PC-3 (cell line): Measurements from ENCODE around the gene SAA4. TPM values are rescaled to one million over a fixed set of nuclear protein-coding genes. Genes with fewer than 3 reads are reported as not detected.
"Not testable (repeated sequence)": the region's sequence is repeated elsewhere in the genome, so short reads cannot be mapped to it uniquely, and the experiment has no call there.

ENCODE experiments used
- ATAC-seq: fragments of 200-7000 bp; cut with Tn5 transposase; 2 replicates; pipeline ENCODE4 v1.9.1; 2020; ENCODE audit warnings: mild to moderate bottlenecking, moderate library complexity
- BruUV-seq: library from RNA; stranded (reverse); fragments of 400-500 nt; replicated peaks from 2 replicates; lab custom pipeline; 2021; lab: Mats Ljungman, UMichigan
- CTCF ChIA-PET: fragments of 300-600 bp; sonication (Branson Sonifier 250); formaldehyde crosslinking; loops from one replicate; lab custom pipeline; 2022; ENCODE audit warnings: antibody characterized with exemption; lab: Charles Lee
- POLR2A ChIA-PET: fragments of 300-600 bp; sonication (Branson Sonifier 250); formaldehyde crosslinking; loops from one replicate; lab custom pipeline; 2022; ENCODE audit warnings: antibody characterized with exemption; ENCODE audit not compliant: unreplicated experiment; lab: Charles Lee
- DNase-seq: peaks from one replicate; pipeline ENCODE4 v3.0.0-alpha.2; 2015
- H2AFZ ChIP-seq: fragments of 300-600 bp; sonication (generic); 2 replicates; pipeline ENCODE4 v1.6.0; 2016; ENCODE audit warnings: antibody characterized with exemption, low read length
- H3F3A ChIP-seq: fragments of 300-600 bp; sonication (generic); one replicate; pipeline ENCODE4 v1.6.0; 2017; ENCODE audit warnings: antibody characterized with exemption, low read length, control low read depth, mild to moderate bottlenecking; ENCODE audit not compliant: unreplicated experiment
- H3K27ac ChIP-seq: fragments of 300-600 bp; sonication (generic); 2 replicates; pipeline ENCODE4 v1.5.1; 2016; ENCODE audit warnings: mild to moderate bottlenecking, low read length
- H3K27me3 ChIP-seq: fragments of 300-600 bp; sonication (generic); 2 replicates; pipeline ENCODE4 v1.6.1; 2016; ENCODE audit warnings: low read length, mixed read lengths
- H3K36me3 ChIP-seq: fragments of 300-600 bp; sonication (generic); 2 replicates; pipeline ENCODE4 v1.6.1; 2016; ENCODE audit warnings: low read depth, mixed run types, low read length, mixed read lengths
- H3K4me1 ChIP-seq: fragments of 300-600 bp; sonication (generic); 2 replicates; pipeline ENCODE4 v1.5.1; 2016; ENCODE audit warnings: low read length; ENCODE audit not compliant: insufficient read depth
- H3K4me2 ChIP-seq: fragments of 300-600 bp; sonication (generic); 2 replicates; pipeline ENCODE4 v1.6.0; 2016; ENCODE audit warnings: low read length
- H3K4me3 ChIP-seq: fragments of 300-600 bp; sonication (generic); 2 replicates; pipeline ENCODE4 v1.5.1; 2016; ENCODE audit warnings: mild to moderate bottlenecking, low read length, mixed read lengths
- H3K79me2 ChIP-seq: fragments of 300-600 bp; sonication (generic); 2 replicates; pipeline ENCODE4 v1.6.1; 2017; ENCODE audit warnings: low read length, mixed read lengths
- H3K9ac ChIP-seq: fragments of 300-600 bp; sonication (generic); 2 replicates; pipeline ENCODE4 v1.6.0; 2016; ENCODE audit warnings: mild to moderate bottlenecking, low read length
- H3K9me2 ChIP-seq: fragments of 300-600 bp; sonication (generic); replicated peaks from 2 replicates; pipeline ENCODE4 v1.6.1; 2016; ENCODE audit warnings: mixed run types, low read length, mixed read lengths
- H3K9me3 ChIP-seq: fragments of 300-600 bp; sonication (generic); 2 replicates; pipeline ENCODE4 v1.6.1; 2016; ENCODE audit warnings: low read length, mixed read lengths
- H4K20me1 ChIP-seq: fragments of 300-600 bp; sonication (generic); 2 replicates; pipeline ENCODE4 v1.6.1; 2016; ENCODE audit warnings: low read length, mixed read lengths
- EZH2 ChIP-seq: fragments of 300-600 bp; sonication (generic); IDR thresholded peaks from one replicate; pipeline ENCODE4 v1.6.1; 2017; ENCODE audit warnings: antibody characterized with exemption, mild to moderate bottlenecking, low read length; ENCODE audit not compliant: unreplicated experiment
- EZH2phosphoT487 ChIP-seq: fragments of 300-600 bp; sonication (generic); IDR thresholded peaks from 2 replicates; pipeline ENCODE4 v1.6.1; 2018; ENCODE audit warnings: mild to moderate bottlenecking, antibody characterized with exemption, low read length, borderline replicate concordance
- intact Hi-C: fragments of 100-400 bp; cut with micrococcal nuclease; formaldehyde crosslinking; loops from 2 replicates; pipeline ENCODE4 v1.9.0; 2023
- total RNA-seq: library from RNA; depleted of rRNA; stranded (reverse); fragments of >200 nt; gene quantifications from 2 replicates; pipeline ENCODE4 v1.2.3, GENCODE V29; 2014
- TF ChIP-seq, protein P1 (sequence below): fragments of 300-600 bp; sonication (generic); conservative IDR thresholded peaks from 2 replicates; pipeline ENCODE4 v1.5.1; 2017; ENCODE audit warnings: antibody characterized with exemption, low read depth, mild to moderate bottlenecking, low read length

The SAA4 gene
- total RNA-seq, 1 experiment from 2014 or later = not detected

DNA sequence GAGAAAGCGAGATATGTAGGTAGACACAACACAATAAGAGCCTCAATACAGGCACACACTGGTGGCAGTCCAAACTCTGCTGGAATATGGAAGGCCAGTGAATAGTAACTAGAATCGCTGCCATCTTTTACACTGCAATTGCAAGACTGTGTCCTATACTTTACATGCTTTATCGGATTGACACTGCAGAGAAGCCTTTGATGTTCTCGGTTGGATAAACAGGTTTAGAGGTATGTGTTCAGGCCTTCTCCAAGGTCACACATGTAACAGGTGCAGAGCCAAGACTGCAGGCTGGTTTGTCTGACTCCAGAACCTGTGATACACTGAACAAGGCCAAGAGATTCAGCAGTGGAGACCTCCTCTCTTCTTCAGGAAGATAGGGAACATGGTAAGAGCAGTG lies 34.6 kb upstream of the SAA4 start:
- CTCF ChIA-PET = no interaction called here
- no peak overlapping the region for H3K27ac ChIP-seq
- POLR2A ChIA-PET = no interaction called here
- no peak overlapping the region for H3K4me3 ChIP-seq
- H3K9me2 ChIP-seq = no peaks in the 10 kb centered on the region
- intact Hi-C loops = no loop called here
- no peaks in the 10 kb centered on the region for H3K36me3 ChIP-seq
- no peaks in the 10 kb centered on the region for H3K4me1 ChIP-seq
- no peaks in the 10 kb centered on the region for H3K79me2 ChIP-seq
- no peaks in the 10 kb centered on the region for H3K9me3 ChIP-seq
- H3F3A ChIP-seq = no peaks in the 10 kb centered on the region
- TF ChIP-seq, protein P1, sequence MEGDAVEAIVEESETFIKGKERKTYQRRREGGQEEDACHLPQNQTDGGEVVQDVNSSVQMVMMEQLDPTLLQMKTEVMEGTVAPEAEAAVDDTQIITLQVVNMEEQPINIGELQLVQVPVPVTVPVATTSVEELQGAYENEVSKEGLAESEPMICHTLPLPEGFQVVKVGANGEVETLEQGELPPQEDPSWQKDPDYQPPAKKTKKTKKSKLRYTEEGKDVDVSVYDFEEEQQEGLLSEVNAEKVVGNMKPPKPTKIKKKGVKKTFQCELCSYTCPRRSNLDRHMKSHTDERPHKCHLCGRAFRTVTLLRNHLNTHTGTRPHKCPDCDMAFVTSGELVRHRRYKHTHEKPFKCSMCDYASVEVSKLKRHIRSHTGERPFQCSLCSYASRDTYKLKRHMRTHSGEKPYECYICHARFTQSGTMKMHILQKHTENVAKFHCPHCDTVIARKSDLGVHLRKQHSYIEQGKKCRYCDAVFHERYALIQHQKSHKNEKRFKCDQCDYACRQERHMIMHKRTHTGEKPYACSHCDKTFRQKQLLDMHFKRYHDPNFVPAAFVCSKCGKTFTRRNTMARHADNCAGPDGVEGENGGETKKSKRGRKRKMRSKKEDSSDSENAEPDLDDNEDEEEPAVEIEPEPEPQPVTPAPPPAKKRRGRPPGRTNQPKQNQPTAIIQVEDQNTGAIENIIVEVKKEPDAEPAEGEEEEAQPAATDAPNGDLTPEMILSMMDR = no peak
- TF ChIP-seq EZH2phosphoT487 (no peak), EZH2 (no peak)
- H4K20me1 ChIP-seq = no peaks in the 10 kb centered on the region
- BruUV-seq = no TSS peak
- H3K27me3 ChIP-seq = no peaks in the 10 kb centered on the region
- no peak overlapping the region for H3K9ac ChIP-seq
- ATAC-seq = no peak
- H2AFZ ChIP-seq = no peak overlapping the region
- DNase-seq = no peak
- no peak overlapping the region for H3K4me2 ChIP-seq

DNA sequence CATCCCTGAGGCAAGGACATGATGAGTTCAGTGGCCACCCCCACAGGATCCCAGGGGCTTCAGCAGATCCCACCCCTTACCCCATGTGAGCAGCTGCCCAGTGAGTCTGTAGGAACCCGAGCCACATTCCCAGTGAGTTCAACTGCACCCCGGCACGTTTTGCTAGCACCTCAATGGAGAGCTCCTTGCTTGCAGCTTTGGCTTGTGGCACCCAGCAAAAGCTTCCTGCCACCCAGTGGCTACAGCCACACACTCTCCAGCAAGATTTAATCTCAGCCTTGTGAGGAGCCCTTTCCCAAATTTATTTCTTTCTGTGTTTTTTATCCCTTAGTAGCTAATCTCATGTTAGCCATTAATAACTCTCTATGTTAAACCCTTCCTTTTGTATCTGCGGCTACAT lies 33.5 kb upstream of the SAA4 start:
- Histone ChIP-seq H3K9me2 (no peaks in the 10 kb centered on the region), H2AFZ (no peak overlapping the region), H3K27ac (no peak overlapping the region), H3F3A (no peaks in the 10 kb centered on the region), H3K9ac (no peak overlapping the region), H3K27me3 (no peaks in the 10 kb centered on the region), H4K20me1 (no peaks in the 10 kb centered on the region), H3K79me2 (no peaks in the 10 kb centered on the region), H3K4me3 (no peak overlapping the region), H3K4me1 (no peaks in the 10 kb centered on the region), H3K4me2 (no peak overlapping the region), H3K9me3 (no peaks in the 10 kb centered on the region), H3K36me3 (no peaks in the 10 kb centered on the region)
- no TSS peak for BruUV-seq
- CTCF ChIA-PET = interaction anchor here (0.6 to 1.0 kb wide), 2 partner anchors 26 to 117 kb away, joined by 3 to 6 read pairs; no protein-coding TSS in a partner anchor
- POLR2A ChIA-PET = no interaction called here
- ATAC-seq (no peak), DNase-seq (no peak)
- intact Hi-C loops = no loop called here
- no peak for TF ChIP-seq EZH2
- TF ChIP-seq EZH2phosphoT487 = no peak
- TF ChIP-seq, protein P1 = no peak

DNA sequence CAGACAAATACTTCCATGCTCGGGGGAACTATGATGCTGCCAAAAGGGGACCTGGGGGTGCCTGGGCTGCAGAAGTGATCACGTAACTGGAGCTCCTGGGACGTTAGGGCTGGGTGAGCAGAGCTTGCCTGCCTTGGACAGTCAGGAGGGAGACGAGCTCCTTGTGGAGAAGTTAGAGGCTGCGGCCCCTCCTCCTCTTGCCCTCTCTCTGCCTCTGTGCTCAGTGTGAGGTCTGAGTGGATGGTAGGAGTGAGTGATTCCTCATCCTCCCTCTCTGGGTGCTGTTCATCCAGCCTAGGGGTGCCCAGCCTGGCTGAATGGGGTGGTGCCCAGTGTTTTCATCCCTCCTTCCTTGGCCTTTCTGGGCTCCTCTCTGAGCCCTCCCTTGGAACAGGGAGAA lies 32.6 kb upstream of the SAA4 start:
- H3K79me2 ChIP-seq, H3K4me3 ChIP-seq, H3K9me2 ChIP-seq, H3F3A ChIP-seq, intact Hi-C loops, H3K4me2 ChIP-seq, H3K27ac ChIP-seq, DNase-seq, POLR2A ChIA-PET, H3K27me3 ChIP-seq, H3K36me3 ChIP-seq, H2AFZ ChIP-seq, ATAC-seq, H4K20me1 ChIP-seq, H3K4me1 ChIP-seq, H3K9me3 ChIP-seq, CTCF ChIA-PET, H3K9ac ChIP-seq, BruUV-seq: not testable (repeated sequence)

DNA sequence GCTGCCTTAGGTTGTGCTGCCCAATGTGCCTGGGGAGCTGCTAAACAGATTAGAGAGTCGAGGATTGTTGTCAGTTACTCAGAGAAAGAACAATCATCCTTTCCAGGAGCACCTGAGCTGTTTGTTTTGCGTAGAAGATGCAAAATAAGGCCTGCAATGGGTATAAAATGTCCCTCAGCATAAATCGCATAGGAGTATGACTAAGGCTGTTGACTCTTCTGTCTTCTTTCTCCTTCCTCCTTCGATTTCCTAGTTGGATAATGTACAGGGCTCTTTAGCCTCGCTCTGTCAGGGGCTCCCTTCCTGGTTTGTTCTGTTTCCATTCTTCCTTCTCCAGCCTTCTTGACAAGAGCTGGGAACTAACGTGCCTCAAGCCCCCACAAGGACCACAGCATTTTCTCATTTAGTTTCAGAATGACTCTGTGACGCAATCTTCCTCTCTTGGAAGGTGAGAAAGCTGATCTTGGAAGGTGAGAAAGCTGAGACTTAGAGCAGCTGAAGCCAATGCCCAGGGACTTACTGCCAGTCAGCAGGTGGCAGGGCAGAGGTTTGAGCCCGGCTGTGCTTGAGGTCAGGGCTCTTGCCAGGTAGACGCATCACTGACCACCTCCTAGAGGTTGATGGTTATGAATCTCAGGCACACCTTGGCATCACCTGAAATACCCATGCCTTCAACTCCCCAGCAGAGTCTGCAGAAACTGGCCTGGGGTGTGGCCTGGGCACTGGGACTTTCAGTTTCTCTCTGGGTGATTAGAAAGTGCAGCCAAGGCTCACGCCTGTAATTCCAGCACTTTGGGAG lies 30.9 kb upstream of the SAA4 start:
- H3K27ac ChIP-seq, DNase-seq, H3K79me2 ChIP-seq, intact Hi-C loops, H3K4me3 ChIP-seq, H4K20me1 ChIP-seq, CTCF ChIA-PET, H3F3A ChIP-seq, H3K36me3 ChIP-seq, H3K4me2 ChIP-seq, ATAC-seq, BruUV-seq, H3K9ac ChIP-seq, H3K9me3 ChIP-seq, H2AFZ ChIP-seq, H3K9me2 ChIP-seq, H3K27me3 ChIP-seq, POLR2A ChIA-PET, H3K4me1 ChIP-seq: not testable (repeated sequence)
